ENCODE results near the gene FHAD1.

- TF ChIP-seq CTCF (conservative IDR thresholded peaks at IDR 0.05 in 1 of 2, IDR thresholded peaks at IDR 0.05 in 1 of 2; ENCODE audit: extremely low read depth in 1 of 2, insufficient read depth in 1 of 2, low read depth in 1 of 2, low read length in 2 of 2): no peak
- TF ChIP-seq EZH2 (IDR thresholded peaks at IDR 0.05; ENCODE audit: borderline replicate concordance, low read length): no peak
Observed at GRCh38 chr1:15256584-15256983, 9.6 kb downstream of the FHAD1 start.

Measured in mammary epithelial cell (primary cell).